Right renal cortex interstitium (tissue), 3 donors: ENCODE data around the gene OSBP2. TPM values are rescaled to one million over a fixed set of nuclear protein-coding genes. Genes with fewer than 3 reads are reported as not detected.
"Not testable (repeated sequence)": the region's sequence is repeated elsewhere in the genome, so short reads cannot be mapped to it uniquely, and the experiment has no call there.

Experiments
- DNase-seq, 3 donors: peaks; one replicate each; pipeline ENCODE4 v3.0.0-alpha.2; 2013; ENCODE audit warnings: low read depth in 3 of 3, low spot score in 2 of 3
- polyA plus RNA-seq, 3 donors: library from polyadenylated mRNA; unstranded; fragments of 120-200 nt; gene quantifications; one replicate each; pipeline ENCODE4 v1.2.1, GENCODE V29; 2013; ENCODE audit not compliant: insufficient read length in 3 of 3

Gene OSBP2
- polyA plus RNA-seq, 3 donors, result 4.8 to 5.4 (median 5.3) TPM

GRCh38 chr22:30755759-30756124 lies 61.1 kb downstream of the OSBP2 start:
- no peak for DNase-seq

- peak in 2 of 3 donors; percentile 52 to 56 for DNase-seq
These were observed 69.4 kb downstream of the OSBP2 start for GRCh38 chr22:30763815-30764673.

GRCh38 chr22:30767661-30768060 lies 73.0 kb downstream of the OSBP2 start:
- no peak for DNase-seq

- no peak for DNase-seq
These were observed 76.0 kb downstream of the OSBP2 start for GRCh38 chr22:30770716-30771115.

- no peak for DNase-seq
These were observed 79.2 kb downstream of the OSBP2 start for GRCh38 chr22:30773919-30774318.

GRCh38 chr22:30774566-30774965 lies 79.9 kb downstream of the OSBP2 start:
- no peak for DNase-seq

GRCh38 chr22:30776476-30776875 lies 81.8 kb downstream of the OSBP2 start:
- DNase-seq, result no peak

- not testable (repeated sequence) for DNase-seq
These were observed 82.5 kb downstream of the OSBP2 start for GRCh38 chr22:30777146-30777545.

- no peak for DNase-seq
These were observed 82.9 kb downstream of the OSBP2 start for GRCh38 chr22:30777587-30777986.

- DNase-seq, result no peak
These were observed 83.6 kb downstream of the OSBP2 start for GRCh38 chr22:30778261-30778660.

- no peak for DNase-seq
These were observed 85.4 kb downstream of the OSBP2 start for GRCh38 chr22:30780026-30780425.

- DNase-seq, result no peak
These were observed 86.7 kb downstream of the OSBP2 start for GRCh38 chr22:30781271-30781875.

GRCh38 chr22:30782613-30783012 lies 87.9 kb downstream of the OSBP2 start:
- no peak for DNase-seq

GRCh38 chr22:30783021-30783420 lies 88.3 kb downstream of the OSBP2 start:
- no peak for DNase-seq

GRCh38 chr22:30785527-30785926 lies 90.9 kb downstream of the OSBP2 start:
- no peak for DNase-seq

GRCh38 chr22:30790366-30790765 lies 95.7 kb downstream of the OSBP2 start:
- no peak for DNase-seq

GRCh38 chr22:30792456-30792855 lies 97.8 kb downstream of the OSBP2 start:
- DNase-seq, result no peak

- DNase-seq, result no peak
These were observed 100.4 kb downstream of the OSBP2 start for GRCh38 chr22:30795118-30795517.

GRCh38 chr22:30801695-30802094 lies 107.0 kb downstream of the OSBP2 start:
- no peak for DNase-seq

GRCh38 chr22:30802202-30803166 lies 107.8 kb downstream of the OSBP2 start:
- DNase-seq, result peak; percentile 57 to 88 (median 84)

GRCh38 chr22:30803679-30804078 lies 109.0 kb downstream of the OSBP2 start:
- DNase-seq, result no peak
